ENCODE measurements around the gene CLVS2.

GRCh38 chr6:123118811-123119210 lies 122.8 kb downstream of the CLVS2 start:
- TF ChIP-seq, protein P1, sequence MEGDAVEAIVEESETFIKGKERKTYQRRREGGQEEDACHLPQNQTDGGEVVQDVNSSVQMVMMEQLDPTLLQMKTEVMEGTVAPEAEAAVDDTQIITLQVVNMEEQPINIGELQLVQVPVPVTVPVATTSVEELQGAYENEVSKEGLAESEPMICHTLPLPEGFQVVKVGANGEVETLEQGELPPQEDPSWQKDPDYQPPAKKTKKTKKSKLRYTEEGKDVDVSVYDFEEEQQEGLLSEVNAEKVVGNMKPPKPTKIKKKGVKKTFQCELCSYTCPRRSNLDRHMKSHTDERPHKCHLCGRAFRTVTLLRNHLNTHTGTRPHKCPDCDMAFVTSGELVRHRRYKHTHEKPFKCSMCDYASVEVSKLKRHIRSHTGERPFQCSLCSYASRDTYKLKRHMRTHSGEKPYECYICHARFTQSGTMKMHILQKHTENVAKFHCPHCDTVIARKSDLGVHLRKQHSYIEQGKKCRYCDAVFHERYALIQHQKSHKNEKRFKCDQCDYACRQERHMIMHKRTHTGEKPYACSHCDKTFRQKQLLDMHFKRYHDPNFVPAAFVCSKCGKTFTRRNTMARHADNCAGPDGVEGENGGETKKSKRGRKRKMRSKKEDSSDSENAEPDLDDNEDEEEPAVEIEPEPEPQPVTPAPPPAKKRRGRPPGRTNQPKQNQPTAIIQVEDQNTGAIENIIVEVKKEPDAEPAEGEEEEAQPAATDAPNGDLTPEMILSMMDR (IDR thresholded peaks at IDR 0.05; ENCODE audit: low read depth, low read length, missing input control) = no peak
- no peak for TF ChIP-seq GABPA (IDR thresholded peaks at IDR 0.05 in 1 of 2, conservative IDR thresholded peaks at IDR 0.05 in 1 of 2)
- TF ChIP-seq TAF1 (conservative IDR thresholded peaks at IDR 0.05) = no peak
- TF ChIP-seq, protein P2, sequence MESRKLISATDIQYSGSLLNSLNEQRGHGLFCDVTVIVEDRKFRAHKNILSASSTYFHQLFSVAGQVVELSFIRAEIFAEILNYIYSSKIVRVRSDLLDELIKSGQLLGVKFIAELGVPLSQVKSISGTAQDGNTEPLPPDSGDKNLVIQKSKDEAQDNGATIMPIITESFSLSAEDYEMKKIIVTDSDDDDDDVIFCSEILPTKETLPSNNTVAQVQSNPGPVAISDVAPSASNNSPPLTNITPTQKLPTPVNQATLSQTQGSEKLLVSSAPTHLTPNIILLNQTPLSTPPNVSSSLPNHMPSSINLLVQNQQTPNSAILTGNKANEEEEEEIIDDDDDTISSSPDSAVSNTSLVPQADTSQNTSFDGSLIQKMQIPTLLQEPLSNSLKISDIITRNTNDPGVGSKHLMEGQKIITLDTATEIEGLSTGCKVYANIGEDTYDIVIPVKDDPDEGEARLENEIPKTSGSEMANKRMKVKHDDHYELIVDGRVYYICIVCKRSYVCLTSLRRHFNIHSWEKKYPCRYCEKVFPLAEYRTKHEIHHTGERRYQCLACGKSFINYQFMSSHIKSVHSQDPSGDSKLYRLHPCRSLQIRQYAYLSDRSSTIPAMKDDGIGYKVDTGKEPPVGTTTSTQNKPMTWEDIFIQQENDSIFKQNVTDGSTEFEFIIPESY (IDR thresholded peaks at IDR 0.05) = no peak
- TF ChIP-seq REST (IDR thresholded peaks at IDR 0.05) = no peak
- no peak for TF ChIP-seq JUND (IDR thresholded peaks at IDR 0.05)
- no peak for TF ChIP-seq RAD21 (IDR thresholded peaks at IDR 0.05)
- TF ChIP-seq, protein P3, sequence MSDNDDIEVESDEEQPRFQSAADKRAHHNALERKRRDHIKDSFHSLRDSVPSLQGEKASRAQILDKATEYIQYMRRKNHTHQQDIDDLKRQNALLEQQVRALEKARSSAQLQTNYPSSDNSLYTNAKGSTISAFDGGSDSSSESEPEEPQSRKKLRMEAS (IDR thresholded peaks at IDR 0.05) = no peak

Data from liver (tissue), 3 donors.